GF-D8 (cell line): ENCODE measurements around the gene LACTB.
"Not testable (repeated sequence)": the region's sequence is repeated elsewhere in the genome, so short reads cannot be mapped to it uniquely, and the experiment has no call there.

Source experiments
- DNase-seq: peaks from one replicate; lab custom pipeline; 2025; lab: John Stamatoyannopoulos, UW

LACTB gene

GRCh38 chr15:63090472-63090871, 31.2 kb upstream of the LACTB start:
- DNase-seq: no peak

GRCh38 chr15:63090887-63091286, 30.8 kb upstream of the LACTB start:
- DNase-seq: no peak

- no peak for DNase-seq
Measured at GRCh38 chr15:63091679-63092446, 29.8 kb upstream of the LACTB start.

- DNase-seq: no peak
Measured at GRCh38 chr15:63093486-63094205, 28.0 kb upstream of the LACTB start.

- DNase-seq: no peak
Measured at GRCh38 chr15:63094495-63094931, 27.1 kb upstream of the LACTB start.

GRCh38 chr15:63096178-63096577, 25.5 kb upstream of the LACTB start:
- DNase-seq: no peak

GRCh38 chr15:63098901-63099300, 22.8 kb upstream of the LACTB start:
- not testable (repeated sequence) for DNase-seq

- DNase-seq: not testable (repeated sequence)
Measured at GRCh38 chr15:63099581-63099980, 22.1 kb upstream of the LACTB start.

- no peak for DNase-seq
Measured at GRCh38 chr15:63103416-63103815, 18.2 kb upstream of the LACTB start.

- no peak for DNase-seq
Measured at GRCh38 chr15:63104727-63105126, 16.9 kb upstream of the LACTB start.

GRCh38 chr15:63105354-63105753, 16.3 kb upstream of the LACTB start:
- not testable (repeated sequence) for DNase-seq

- no peak for DNase-seq
Measured at GRCh38 chr15:63107895-63108546, 13.6 kb upstream of the LACTB start.

- DNase-seq: no peak
Measured at GRCh38 chr15:63109498-63109897, 12.2 kb upstream of the LACTB start.

- DNase-seq: no peak
Measured at GRCh38 chr15:63109920-63110319, 11.7 kb upstream of the LACTB start.

GRCh38 chr15:63110428-63111026, 11.1 kb upstream of the LACTB start:
- DNase-seq: no peak

- DNase-seq: no peak
Measured at GRCh38 chr15:63111481-63111880, 10.2 kb upstream of the LACTB start.

- DNase-seq: no peak
Measured at GRCh38 chr15:63112871-63113270, 8.8 kb upstream of the LACTB start.

GRCh38 chr15:63114465-63114864, 7.2 kb upstream of the LACTB start:
- DNase-seq: no peak

- no peak for DNase-seq
Measured at GRCh38 chr15:63118854-63119253, 2.8 kb upstream of the LACTB start.

- peak; percentile 25 for DNase-seq
Measured at GRCh38 chr15:63122002-63122875, 578 bp downstream of the LACTB start.

- DNase-seq: no peak
Measured at GRCh38 chr15:63124506-63124905, 2.8 kb downstream of the LACTB start.
